Erythroblast (primary cell): Measurements from ENCODE around the gene LYPD5.
"Not testable (repeated sequence)": the region's sequence is repeated elsewhere in the genome, so short reads cannot be mapped to it uniquely, and the experiment has no call there.

ENCODE experiments used
- DNase-seq, 2 experiments: peaks; one replicate each; lab custom pipeline; 2025; lab: John Stamatoyannopoulos, UW
- GATA1 ChIP-seq: IDR thresholded peaks from 2 replicates; pipeline ENCODE4 v1.6.1; 2011; ENCODE audit warnings: low read depth, mild to moderate bottlenecking, control low read depth, low read length, moderate library complexity
- POLR2A ChIP-seq: IDR thresholded peaks from 2 replicates; pipeline ENCODE4 v1.6.1; 2011; ENCODE audit warnings: mild to moderate bottlenecking, low read length

LYPD5 gene

GRCh38 chr19:43765109-43765876 lies 37.0 kb downstream of the LYPD5 start:
- TF ChIP-seq GATA1 = no peak
- TF ChIP-seq POLR2A = no peak
- DNase-seq = peak in 1 of 2 experiments; percentile 38

GRCh38 chr19:43764684-43765083 lies 37.6 kb downstream of the LYPD5 start:
- not testable (repeated sequence) for DNase-seq

- DNase-seq = no peak
- TF ChIP-seq POLR2A (peak; percentile 33), GATA1 (no peak)
Observed at GRCh38 chr19:43763473-43763939, 38.7 kb downstream of the LYPD5 start.

- TF ChIP-seq GATA1 (no peak), POLR2A (no peak)
- no peak for DNase-seq
Observed at GRCh38 chr19:43762814-43763213, 39.4 kb downstream of the LYPD5 start.

- no peak for TF ChIP-seq GATA1
- no peak for TF ChIP-seq POLR2A
- no peak for DNase-seq
Observed at GRCh38 chr19:43760941-43761340, 41.3 kb downstream of the LYPD5 start.

GRCh38 chr19:43759515-43759914 lies 42.7 kb downstream of the LYPD5 start:
- peak in 1 of 2 experiments; percentile 13 for DNase-seq

GRCh38 chr19:43755256-43755801 lies 46.9 kb downstream of the LYPD5 start:
- peak; percentile 90 to 91 for DNase-seq
- TF ChIP-seq POLR2A = peak; percentile 67
- no peak for TF ChIP-seq GATA1

More at GRCh38 chr19:43759515-43759914, 42.7 kb downstream of the LYPD5 start:
- TF ChIP-seq POLR2A = no peak
- no peak for TF ChIP-seq GATA1

- peak; percentile 98 to 99 for DNase-seq
- TF ChIP-seq POLR2A = peak; percentile 96
- TF ChIP-seq GATA1 = no peak
Observed at GRCh38 chr19:43754503-43755255, 47.6 kb downstream of the LYPD5 start, which contains the start of gene SMG9. TSS of gene SMG9 (minus strand) at chr19:43754962. CDS start at chr19:43750741, 4,221 bp downstream.

GRCh38 chr19:43754253-43754502 lies 48.1 kb downstream of the LYPD5 start:
- TF ChIP-seq POLR2A = no peak
- no peak for DNase-seq

- DNase-seq = no peak
- TF ChIP-seq POLR2A (no peak), GATA1 (no peak)
Observed at GRCh38 chr19:43752287-43752875, 49.9 kb downstream of the LYPD5 start.

GRCh38 chr19:43751466-43752220 lies 50.6 kb downstream of the LYPD5 start:
- no peak for TF ChIP-seq POLR2A
- TF ChIP-seq GATA1 = no peak
- peak in 1 of 2 experiments; percentile 26 for DNase-seq

GRCh38 chr19:43749898-43750297 lies 52.3 kb downstream of the LYPD5 start:
- no peak for DNase-seq

GRCh38 chr19:43749152-43749551 lies 53.1 kb downstream of the LYPD5 start:
- no peak for DNase-seq
- TF ChIP-seq POLR2A (no peak), GATA1 (no peak)

More at GRCh38 chr19:43749898-43750297, 52.3 kb downstream of the LYPD5 start:
- TF ChIP-seq POLR2A (no peak), GATA1 (no peak)

- no peak for TF ChIP-seq GATA1
- no peak for TF ChIP-seq POLR2A
- DNase-seq = no peak
Observed at GRCh38 chr19:43748685-43749084, 53.6 kb downstream of the LYPD5 start.
